ENCODE measurements around the gene TMEM237. TPM values are rescaled to one million over a fixed set of nuclear protein-coding genes. Genes with fewer than 3 reads are reported as not detected.

Gene TMEM237
- total RNA-seq, 1 experiment from 2014 or later = 33.6 TPM

GRCh38 chr2:201622306-201622970 is 20.9 kb downstream of the TMEM237 start (continued):
- no peak for TF ChIP-seq CTCF (IDR thresholded peaks at IDR 0.05)

- POLR2A ChIA-PET = no interaction called here
- no peaks in the 10 kb centered on the region for H3K9me3 Mint-ChIP-seq
Observed at GRCh38 chr2:201621293-201621999, 21.9 kb downstream of the TMEM237 start.

More at GRCh38 chr2:201621293-201621999, 21.9 kb downstream of the TMEM237 start:
- TF ChIP-seq ZNF138 (CRISPR knock-in tag; conservative IDR thresholded peaks at IDR 0.05) (no peak), JUN (CRISPR knock-in tag; IDR thresholded peaks at IDR 0.05) (no peak), SMAD4 (CRISPR knock-in tag; IDR thresholded peaks at IDR 0.05) (no peak), TP53 (CRISPR knock-in tag; IDR thresholded peaks at IDR 0.05) (no peak), PRDM15 (CRISPR knock-in tag; IDR thresholded peaks at IDR 0.05) (no peak), CREM (CRISPR knock-in tag; IDR thresholded peaks at IDR 0.05) (no peak), OVOL2 (CRISPR knock-in tag; IDR thresholded peaks at IDR 0.05; ENCODE audit: borderline replicate concordance) (no peak), ZBTB43 (CRISPR knock-in tag; IDR thresholded peaks at IDR 0.05) (no peak), NR3C1 (CRISPR knock-in tag; conservative IDR thresholded peaks at IDR 0.05; ENCODE audit: low read depth) (no peak), NFYB (CRISPR knock-in tag; conservative IDR thresholded peaks at IDR 0.05; ENCODE audit: low read depth) (no peak), ZNF396 (CRISPR knock-in tag; IDR thresholded peaks at IDR 0.05; ENCODE audit: borderline replicate concordance) (no peak), ELF4 (CRISPR knock-in tag; IDR thresholded peaks at IDR 0.05; ENCODE audit: low read depth) (no peak), GTF2I (CRISPR knock-in tag; conservative IDR thresholded peaks at IDR 0.05) (no peak), TEAD4 (CRISPR knock-in tag; IDR thresholded peaks at IDR 0.05) (no peak)
- TF ChIP-seq, protein P1, sequence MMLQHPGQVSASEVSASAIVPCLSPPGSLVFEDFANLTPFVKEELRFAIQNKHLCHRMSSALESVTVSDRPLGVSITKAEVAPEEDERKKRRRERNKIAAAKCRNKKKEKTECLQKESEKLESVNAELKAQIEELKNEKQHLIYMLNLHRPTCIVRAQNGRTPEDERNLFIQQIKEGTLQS (CRISPR knock-in tag; conservative IDR thresholded peaks at IDR 0.05) = no peak
- TF ChIP-seq, protein P2, sequence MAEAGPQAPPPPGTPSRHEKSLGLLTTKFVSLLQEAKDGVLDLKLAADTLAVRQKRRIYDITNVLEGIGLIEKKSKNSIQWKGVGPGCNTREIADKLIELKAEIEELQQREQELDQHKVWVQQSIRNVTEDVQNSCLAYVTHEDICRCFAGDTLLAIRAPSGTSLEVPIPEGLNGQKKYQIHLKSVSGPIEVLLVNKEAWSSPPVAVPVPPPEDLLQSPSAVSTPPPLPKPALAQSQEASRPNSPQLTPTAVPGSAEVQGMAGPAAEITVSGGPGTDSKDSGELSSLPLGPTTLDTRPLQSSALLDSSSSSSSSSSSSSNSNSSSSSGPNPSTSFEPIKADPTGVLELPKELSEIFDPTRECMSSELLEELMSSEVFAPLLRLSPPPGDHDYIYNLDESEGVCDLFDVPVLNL (CRISPR knock-in tag; IDR thresholded peaks at IDR 0.05; ENCODE audit: borderline replicate concordance, low read depth) = no peak
- TF ChIP-seq, protein P3, sequence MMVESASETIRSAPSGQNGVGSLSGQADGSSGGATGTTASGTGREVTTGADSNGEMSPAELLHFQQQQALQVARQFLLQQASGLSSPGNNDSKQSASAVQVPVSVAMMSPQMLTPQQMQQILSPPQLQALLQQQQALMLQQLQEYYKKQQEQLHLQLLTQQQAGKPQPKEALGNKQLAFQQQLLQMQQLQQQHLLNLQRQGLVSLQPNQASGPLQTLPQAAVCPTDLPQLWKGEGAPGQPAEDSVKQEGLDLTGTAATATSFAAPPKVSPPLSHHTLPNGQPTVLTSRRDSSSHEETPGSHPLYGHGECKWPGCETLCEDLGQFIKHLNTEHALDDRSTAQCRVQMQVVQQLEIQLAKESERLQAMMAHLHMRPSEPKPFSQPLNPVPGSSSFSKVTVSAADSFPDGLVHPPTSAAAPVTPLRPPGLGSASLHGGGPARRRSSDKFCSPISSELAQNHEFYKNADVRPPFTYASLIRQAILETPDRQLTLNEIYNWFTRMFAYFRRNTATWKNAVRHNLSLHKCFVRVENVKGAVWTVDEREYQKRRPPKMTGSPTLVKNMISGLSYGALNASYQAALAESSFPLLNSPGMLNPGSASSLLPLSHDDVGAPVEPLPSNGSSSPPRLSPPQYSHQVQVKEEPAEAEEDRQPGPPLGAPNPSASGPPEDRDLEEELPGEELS (CRISPR knock-in tag; IDR thresholded peaks at IDR 0.05) = no peak
- H3K4me1 Mint-ChIP-seq = no peaks in the 10 kb centered on the region
- ATAC-seq = no peak
- no peaks in the 10 kb centered on the region; the same call in 1 of the 2 replicates for H3K27me3 Mint-ChIP-seq (ENCODE audit: low read depth)
- H3K4me3 Mint-ChIP-seq = no peak overlapping the region
- CTCF ChIA-PET = no interaction called here
- H3K27ac Mint-ChIP-seq = no peak overlapping the region
- no peak for DNase-seq (ENCODE audit: low spot score)
- H3K36me3 Mint-ChIP-seq = peaks cover 17% of the 10 kb centered on the region
